ENCODE data around the gene RORC.

Gene RORC

GRCh38 chr1:151854658-151855057, 23.1 kb upstream of the RORC start:
- TF ChIP-seq POLR2AphosphoS5 (IDR thresholded peaks at IDR 0.05; ENCODE audit: low read depth, low read length) (no peak), TAF1 (IDR thresholded peaks at IDR 0.05; ENCODE audit: borderline replicate concordance, insufficient read depth, low read length) (no peak), SIN3A (IDR thresholded peaks at IDR 0.05; ENCODE audit: borderline replicate concordance, insufficient read depth, low read length) (no peak), FOXP2 (optimal IDR thresholded peaks at IDR 0.05; ENCODE audit: borderline replicate concordance, extremely low read depth, extremely low read length, insufficient read depth) (no peak)
- TF ChIP-seq, protein P1, sequence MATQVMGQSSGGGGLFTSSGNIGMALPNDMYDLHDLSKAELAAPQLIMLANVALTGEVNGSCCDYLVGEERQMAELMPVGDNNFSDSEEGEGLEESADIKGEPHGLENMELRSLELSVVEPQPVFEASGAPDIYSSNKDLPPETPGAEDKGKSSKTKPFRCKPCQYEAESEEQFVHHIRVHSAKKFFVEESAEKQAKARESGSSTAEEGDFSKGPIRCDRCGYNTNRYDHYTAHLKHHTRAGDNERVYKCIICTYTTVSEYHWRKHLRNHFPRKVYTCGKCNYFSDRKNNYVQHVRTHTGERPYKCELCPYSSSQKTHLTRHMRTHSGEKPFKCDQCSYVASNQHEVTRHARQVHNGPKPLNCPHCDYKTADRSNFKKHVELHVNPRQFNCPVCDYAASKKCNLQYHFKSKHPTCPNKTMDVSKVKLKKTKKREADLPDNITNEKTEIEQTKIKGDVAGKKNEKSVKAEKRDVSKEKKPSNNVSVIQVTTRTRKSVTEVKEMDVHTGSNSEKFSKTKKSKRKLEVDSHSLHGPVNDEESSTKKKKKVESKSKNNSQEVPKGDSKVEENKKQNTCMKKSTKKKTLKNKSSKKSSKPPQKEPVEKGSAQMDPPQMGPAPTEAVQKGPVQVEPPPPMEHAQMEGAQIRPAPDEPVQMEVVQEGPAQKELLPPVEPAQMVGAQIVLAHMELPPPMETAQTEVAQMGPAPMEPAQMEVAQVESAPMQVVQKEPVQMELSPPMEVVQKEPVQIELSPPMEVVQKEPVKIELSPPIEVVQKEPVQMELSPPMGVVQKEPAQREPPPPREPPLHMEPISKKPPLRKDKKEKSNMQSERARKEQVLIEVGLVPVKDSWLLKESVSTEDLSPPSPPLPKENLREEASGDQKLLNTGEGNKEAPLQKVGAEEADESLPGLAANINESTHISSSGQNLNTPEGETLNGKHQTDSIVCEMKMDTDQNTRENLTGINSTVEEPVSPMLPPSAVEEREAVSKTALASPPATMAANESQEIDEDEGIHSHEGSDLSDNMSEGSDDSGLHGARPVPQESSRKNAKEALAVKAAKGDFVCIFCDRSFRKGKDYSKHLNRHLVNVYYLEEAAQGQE (IDR thresholded peaks at IDR 0.05; ENCODE audit: insufficient read depth in 1 of 2, low read depth in 2 of 2, low read length in 2 of 2) = no peak

GRCh38 chr1:151853411-151853943, 21.9 kb upstream of the RORC start, which contains the start of gene THEM5:
THEM5 (minus strand) TSS chr1:151853712; CDS start chr1:151853565, 147 bp downstream.
- TF ChIP-seq, protein P1 (IDR thresholded peaks at IDR 0.05; ENCODE audit: insufficient read depth in 1 of 2, low read depth in 2 of 2, low read length in 2 of 2) = no peak
- TF ChIP-seq TAF1 (IDR thresholded peaks at IDR 0.05; ENCODE audit: borderline replicate concordance, insufficient read depth, low read length) (no peak), SIN3A (IDR thresholded peaks at IDR 0.05; ENCODE audit: borderline replicate concordance, insufficient read depth, low read length) (no peak), FOXP2 (optimal IDR thresholded peaks at IDR 0.05; ENCODE audit: borderline replicate concordance, extremely low read depth, extremely low read length, insufficient read depth) (no peak), POLR2AphosphoS5 (IDR thresholded peaks at IDR 0.05; ENCODE audit: low read depth, low read length) (no peak)

- no peak for TF ChIP-seq FOXP2 (optimal IDR thresholded peaks at IDR 0.05; ENCODE audit: borderline replicate concordance, extremely low read depth, extremely low read length, insufficient read depth)
- TF ChIP-seq TAF1 (IDR thresholded peaks at IDR 0.05; ENCODE audit: borderline replicate concordance, insufficient read depth, low read length) = no peak
- no peak for TF ChIP-seq SIN3A (IDR thresholded peaks at IDR 0.05; ENCODE audit: borderline replicate concordance, insufficient read depth, low read length)
- TF ChIP-seq, protein P1 (IDR thresholded peaks at IDR 0.05; ENCODE audit: insufficient read depth in 1 of 2, low read depth in 2 of 2, low read length in 2 of 2) = no peak
- no peak for TF ChIP-seq POLR2AphosphoS5 (IDR thresholded peaks at IDR 0.05; ENCODE audit: low read depth, low read length)
These were observed 21.1 kb upstream of the RORC start for GRCh38 chr1:151852733-151853132.

- TF ChIP-seq FOXP2 (optimal IDR thresholded peaks at IDR 0.05; ENCODE audit: borderline replicate concordance, extremely low read depth, extremely low read length, insufficient read depth) = no peak
These were observed 20.3 kb upstream of the RORC start for GRCh38 chr1:151851886-151852285.

GRCh38 chr1:151849871-151850270, 18.3 kb upstream of the RORC start:
- TF ChIP-seq, protein P1 (IDR thresholded peaks at IDR 0.05; ENCODE audit: insufficient read depth in 1 of 2, low read depth in 2 of 2, low read length in 2 of 2) = no peak
- no peak for TF ChIP-seq FOXP2 (optimal IDR thresholded peaks at IDR 0.05; ENCODE audit: borderline replicate concordance, extremely low read depth, extremely low read length, insufficient read depth)
- no peak for TF ChIP-seq TAF1 (IDR thresholded peaks at IDR 0.05; ENCODE audit: borderline replicate concordance, insufficient read depth, low read length)
- no peak for TF ChIP-seq POLR2AphosphoS5 (IDR thresholded peaks at IDR 0.05; ENCODE audit: low read depth, low read length)
- TF ChIP-seq SIN3A (IDR thresholded peaks at IDR 0.05; ENCODE audit: borderline replicate concordance, insufficient read depth, low read length) = no peak

All from PFSK-1 (cell line).